DOHH2 (cell line): ENCODE results near the gene SLC27A2.

Experiments
- H3F3A ChIP-seq: fragments of 200-600 bp; sonication (generic), shearing (Covaris generic); 2 replicates; pipeline ENCODE4 v1.6.0; 2016; ENCODE audit warnings: antibody characterized with exemption, mild to moderate bottlenecking; ENCODE audit not compliant: control insufficient read depth, insufficient read depth
- H3K27ac ChIP-seq: fragments of 200-600 bp; sonication (generic); 2 replicates; pipeline ENCODE4 v1.5.1; 2014; ENCODE audit warnings: low read depth, mild to moderate bottlenecking, low read length, moderate library complexity
- H3K27me3 ChIP-seq: fragments of 200-600 bp; sonication (generic); 2 replicates; pipeline ENCODE4 v1.6.1; 2014; ENCODE audit warnings: mild to moderate bottlenecking, low read length, mixed read lengths; ENCODE audit not compliant: control insufficient read depth
- H3K36me3 ChIP-seq: fragments of 200-600 bp; sonication (generic); 2 replicates; pipeline ENCODE4 v1.6.1; 2014; ENCODE audit warnings: mild to moderate bottlenecking, low read length, moderate library complexity, mixed read lengths; ENCODE audit not compliant: control insufficient read depth
- H3K4me1 ChIP-seq: fragments of 200-600 bp; sonication (generic); 2 replicates; pipeline ENCODE4 v1.6.1; 2014; ENCODE audit warnings: mild to moderate bottlenecking, low read length, mixed read lengths; ENCODE audit not compliant: control insufficient read depth
- H3K4me2 ChIP-seq: fragments of 200-600 bp; sonication (generic); 2 replicates; pipeline ENCODE4 v1.6.0; 2014; ENCODE audit warnings: mild to moderate bottlenecking, low read length, moderate library complexity
- H3K4me3 ChIP-seq: fragments of 200-600 bp; sonication (generic); 2 replicates; pipeline ENCODE4 v1.5.1; 2014; ENCODE audit warnings: mild to moderate bottlenecking, low read length, mixed read lengths
- H3K79me2 ChIP-seq: fragments of 200-600 bp; sonication (generic); 2 replicates; pipeline ENCODE4 v1.6.1; 2014; ENCODE audit warnings: mild to moderate bottlenecking, low read length, mixed read lengths; ENCODE audit not compliant: control insufficient read depth
- H3K9me2 ChIP-seq: fragments of 200-600 bp; sonication (generic); replicated peaks from 2 replicates; pipeline ENCODE4 v1.6.1; 2014; ENCODE audit warnings: mild to moderate bottlenecking, low read length, mixed read lengths; ENCODE audit not compliant: control insufficient read depth
- H3K9me3 ChIP-seq: fragments of 200-600 bp; sonication (generic); 2 replicates; pipeline ENCODE4 v1.6.1; 2014; ENCODE audit warnings: antibody characterized with exemption, low read length, mixed read lengths; ENCODE audit not compliant: control insufficient read depth, insufficient read depth
- H4K20me1 ChIP-seq: fragments of 200-600 bp; sonication (generic); 2 replicates; pipeline ENCODE4 v1.6.0; 2014; ENCODE audit warnings: low read depth, mild to moderate bottlenecking, antibody characterized with exemption, low read length, moderate library complexity; ENCODE audit not compliant: control insufficient read depth, insufficient read depth
- CTCF ChIP-seq: fragments of 200-600 bp; sonication (generic); IDR thresholded peaks from one replicate; pipeline ENCODE4 v1.5.1; 2014; ENCODE audit warnings: antibody characterized with exemption, mild to moderate bottlenecking, low read depth, low read length; ENCODE audit not compliant: poor library complexity, severe bottlenecking
- EZH2phosphoT487 ChIP-seq: fragments of 200-600 bp; sonication (generic); IDR thresholded peaks from 2 replicates; pipeline ENCODE4 v1.6.1; 2017; ENCODE audit warnings: borderline replicate concordance, mild to moderate bottlenecking, antibody characterized with exemption, low read length, moderate library complexity, mixed read lengths

Gene SLC27A2

GRCh38 chr15:50257924-50258323 lies 75.9 kb downstream of the SLC27A2 start:
- no peaks in the 10 kb centered on the region for H3F3A ChIP-seq
- no peak for TF ChIP-seq EZH2phosphoT487
- TF ChIP-seq CTCF = no peak
- no peaks in the 10 kb centered on the region for H3K36me3 ChIP-seq
- H3K9me3 ChIP-seq = no peaks in the 10 kb centered on the region
- no peaks in the 10 kb centered on the region for H3K4me1 ChIP-seq
- H3K9me2 ChIP-seq = no peaks in the 10 kb centered on the region
- no peak overlapping the region for H3K4me3 ChIP-seq
- no peaks in the 10 kb centered on the region for H4K20me1 ChIP-seq
- H3K27ac ChIP-seq = no peak overlapping the region
- H3K27me3 ChIP-seq = peaks cover 7% of the 10 kb centered on the region; the same call in 1 of the 2 replicates
- no peaks in the 10 kb centered on the region for H3K79me2 ChIP-seq
- no peak overlapping the region for H3K4me2 ChIP-seq

- H3F3A ChIP-seq = no peaks in the 10 kb centered on the region
- no peaks in the 10 kb centered on the region for H3K4me1 ChIP-seq
- H4K20me1 ChIP-seq = no peaks in the 10 kb centered on the region
- no peaks in the 10 kb centered on the region for H3K79me2 ChIP-seq
- no peaks in the 10 kb centered on the region for H3K36me3 ChIP-seq
- H3K4me2 ChIP-seq = no peak overlapping the region
- TF ChIP-seq CTCF = no peak
- TF ChIP-seq EZH2phosphoT487 = no peak
- H3K9me2 ChIP-seq = no peaks in the 10 kb centered on the region
- H3K4me3 ChIP-seq = no peak overlapping the region
- no peak overlapping the region for H3K27ac ChIP-seq
- peaks cover 7% of the 10 kb centered on the region; the same call in 1 of the 2 replicates for H3K27me3 ChIP-seq
- no peaks in the 10 kb centered on the region for H3K9me3 ChIP-seq
Measured at GRCh38 chr15:50259276-50259675, 77.3 kb downstream of the SLC27A2 start.

- Histone ChIP-seq H3K4me3 (no peak overlapping the region), H3K36me3 (no peaks in the 10 kb centered on the region), H3K9me2 (no peaks in the 10 kb centered on the region), H3K4me1 (no peaks in the 10 kb centered on the region), H3K27ac (no peak overlapping the region), H4K20me1 (no peaks in the 10 kb centered on the region), H3K27me3 (peaks cover 10% of the 10 kb centered on the region; the same call in 1 of the 2 replicates), H3K79me2 (no peaks in the 10 kb centered on the region), H3K4me2 (no peak overlapping the region), H3F3A (no peaks in the 10 kb centered on the region), H3K9me3 (no peaks in the 10 kb centered on the region)
- TF ChIP-seq EZH2phosphoT487 = no peak
- TF ChIP-seq CTCF = no peak
Measured at GRCh38 chr15:50260969-50261496, 79.0 kb downstream of the SLC27A2 start.
